ENCODE results near the gene SLC4A11. TPM values are rescaled to one million over a fixed set of nuclear protein-coding genes. Genes with fewer than 3 reads are reported as not detected.

The SLC4A11 gene
- polyA plus RNA-seq, 1 donor from 2014 or later: 0.19 TPM

Other genes with a start within 250 kb of the SLC4A11 start
- 1.9 and 3.0 TPM in 2 replicates for gene GNRH2, start 195.6 kb downstream of the SLC4A11 start, polyA plus RNA-seq
- gene MRPS26, start 193.1 kb downstream of the SLC4A11 start, polyA plus RNA-seq: 134 and 142 TPM in 2 replicates
- gene OXT, start 167.6 kb downstream of the SLC4A11 start, polyA plus RNA-seq: not detected in 2 replicates
- gene AVP, start 154.5 kb downstream of the SLC4A11 start, polyA plus RNA-seq: not detected in 2 replicates
- gene FASTKD5, start 79.3 kb downstream of the SLC4A11 start, polyA plus RNA-seq: 14.2 and 17.0 TPM in 2 replicates
- 1.8 and 3.6 TPM in 2 replicates for gene UBOX5, start 79.3 kb downstream of the SLC4A11 start, polyA plus RNA-seq
- 33.8 and 42.0 TPM in 2 replicates for gene LZTS3, start 65.6 kb downstream of the SLC4A11 start, polyA plus RNA-seq
- gene DDRGK1, start 34.5 kb downstream of the SLC4A11 start, polyA plus RNA-seq: 67.6 and 77.8 TPM in 2 replicates
- gene ITPA, start 29.7 kb downstream of the SLC4A11 start, polyA plus RNA-seq: 87.1 and 89.5 TPM in 2 replicates
- 58.0 and 59.7 TPM in 2 replicates for gene DNAAF9, start 168.5 kb upstream of the SLC4A11 start, polyA plus RNA-seq
- gene ATRN, start 231.8 kb upstream of the SLC4A11 start, polyA plus RNA-seq: 27.5 and 29.0 TPM in 2 replicates